ENCODE measurements around the gene GPR35.

- TF ChIP-seq POLR2AphosphoS5 (IDR thresholded peaks at IDR 0.05; ENCODE audit: low read depth, low read length) (no peak), CTCF (IDR thresholded peaks at IDR 0.05) (no peak), GABPA (IDR thresholded peaks at IDR 0.05; ENCODE audit: low read depth) (no peak), TEAD4 (IDR thresholded peaks at IDR 0.05; ENCODE audit: borderline replicate concordance, insufficient read depth) (no peak), EP300 (IDR thresholded peaks at IDR 0.05; ENCODE audit: borderline replicate concordance in 1 of 2, low read depth in 1 of 2, low read length in 1 of 2) (no peak)
Observed at GRCh38 chr2:240585101-240585500, 40.2 kb upstream of the GPR35 start.

Data from SK-N-SH (cell line).